Thoracic aorta (tissue), 2 donors: Measurements from ENCODE around the gene CHDH. TPM values are rescaled to one million over a fixed set of nuclear protein-coding genes. Genes with fewer than 3 reads are reported as not detected.

Experiments
- ATAC-seq: fragments of 150-250 bp; one replicate; pipeline ENCODE4 v1.8.0; 2017; ENCODE audit warnings: low read depth; ENCODE audit not compliant: insufficient number of reproducible peaks, low FRiP score
- DNase-seq: peaks from one replicate; pipeline ENCODE4 v3.0.0-alpha.2; 2020; ENCODE audit warnings: low spot score
- H3K27ac ChIP-seq, 2 donors: fragments of 200-600 bp; sonication (generic); 1 replicate in 1 of 2; 2 replicates in 1 of 2; pipeline ENCODE4 v1.5.1; 2016; ENCODE audit warnings: mild to moderate bottlenecking in 2 of 2, moderate library complexity in 2 of 2
- H3K27me3 ChIP-seq: fragments of 200-600 bp; sonication (generic); replicated peaks from 2 replicates; pipeline ENCODE4 v1.6.0; 2016; ENCODE audit warnings: mild to moderate bottlenecking; ENCODE audit not compliant: insufficient read depth
- H3K36me3 ChIP-seq: fragments of 200-600 bp; sonication (generic); one replicate; pipeline ENCODE4 v1.5.1; 2016
- H3K4me1 ChIP-seq, 2 donors: fragments of 200-600 bp; sonication (generic); 1 replicate in 1 of 2; 2 replicates in 1 of 2; pipeline versions ENCODE4 v1.5.1 to v1.6.0; 2016; ENCODE audit warnings: low read depth in 2 of 2, mild to moderate bottlenecking in 1 of 2; ENCODE audit not compliant: control insufficient read depth in 1 of 2
- H3K4me3 ChIP-seq: fragments of 200-600 bp; sonication (generic); 2 replicates; pipeline ENCODE4 v1.5.1; 2016; ENCODE audit warnings: mild to moderate bottlenecking
- H3K9me3 ChIP-seq: fragments of 200-600 bp; sonication (generic); 2 replicates; pipeline ENCODE4 v1.5.1; 2016
- CTCF ChIP-seq: fragments of 200-600 bp; sonication (generic); IDR thresholded peaks from one replicate; pipeline ENCODE4 v1.5.1; 2019; ENCODE audit warnings: antibody characterized with exemption
- total RNA-seq, 2 donors: library from RNA; depleted of rRNA; stranded (reverse); fragments of >200 nt; gene quantifications; one replicate each; pipeline versions ENCODE4 v1.1.0 to v1.2.3, GENCODE V29; 2016

CHDH gene
- total RNA-seq, 2 donors from 2014 or later, result 0.68 to 8.4 TPM

- no peaks in the 10 kb centered on the region for H3K4me1 ChIP-seq
- TF ChIP-seq CTCF, result no peak
- no peaks in the 10 kb centered on the region for H3K9me3 ChIP-seq
- H3K4me3 ChIP-seq, result no peak overlapping the region
- no peaks in the 10 kb centered on the region for H3K27me3 ChIP-seq
- no peaks in the 10 kb centered on the region for H3K36me3 ChIP-seq
- ATAC-seq (no peak), DNase-seq (no peak)
- no peak overlapping the region for H3K27ac ChIP-seq
Observed at GRCh38 chr3:53824795-53825194, 21.4 kb downstream of the CHDH start.

- no peaks in the 10 kb centered on the region for H3K9me3 ChIP-seq
- H3K4me1 ChIP-seq, result no peaks in the 10 kb centered on the region
- DNase-seq (no peak), ATAC-seq (no peak)
- no peak for TF ChIP-seq CTCF
- no peaks in the 10 kb centered on the region for H3K27me3 ChIP-seq
- no peaks in the 10 kb centered on the region for H3K36me3 ChIP-seq
- H3K27ac ChIP-seq, result no peak overlapping the region
- no peak overlapping the region for H3K4me3 ChIP-seq
Observed at GRCh38 chr3:53823956-53824657, 22.1 kb downstream of the CHDH start.

- no peaks in the 10 kb centered on the region for H3K36me3 ChIP-seq
- no peak overlapping the region for H3K4me3 ChIP-seq
- TF ChIP-seq CTCF, result no peak
- H3K4me1 ChIP-seq, result no peaks in the 10 kb centered on the region
- H3K9me3 ChIP-seq, result no peaks in the 10 kb centered on the region
- no peak for ATAC-seq
- H3K27me3 ChIP-seq, result no peaks in the 10 kb centered on the region
- no peak for DNase-seq
- H3K27ac ChIP-seq, result no peak overlapping the region
Observed at GRCh38 chr3:53823026-53823955, 22.9 kb downstream of the CHDH start.

GRCh38 chr3:53822331-53822741, 23.9 kb downstream of the CHDH start:
- ATAC-seq (no peak), DNase-seq (no peak)
- Histone ChIP-seq H3K36me3 (no peaks in the 10 kb centered on the region), H3K4me1 (no peaks in the 10 kb centered on the region), H3K4me3 (no peak overlapping the region), H3K9me3 (no peaks in the 10 kb centered on the region), H3K27me3 (no peaks in the 10 kb centered on the region), H3K27ac (no peak overlapping the region)
- TF ChIP-seq CTCF, result no peak

GRCh38 chr3:53821631-53822121, 24.5 kb downstream of the CHDH start:
- H3K27me3 ChIP-seq, result no peaks in the 10 kb centered on the region
- H3K36me3 ChIP-seq, result no peaks in the 10 kb centered on the region
- H3K4me3 ChIP-seq, result no peak overlapping the region
- ATAC-seq, result no peak
- H3K9me3 ChIP-seq, result no peaks in the 10 kb centered on the region
- no peak for DNase-seq
- H3K27ac ChIP-seq, result no peak overlapping the region
- no peaks in the 10 kb centered on the region for H3K4me1 ChIP-seq
- TF ChIP-seq CTCF, result no peak
